OCI-LY1 (cell line): ENCODE results near the gene ZNF598.

ENCODE experiments used
- H2AFZ ChIP-seq: fragments of 200-600 bp; sonication (generic), shearing (Covaris generic); 2 replicates; pipeline ENCODE4 v1.6.0; 2014; ENCODE audit warnings: antibody characterized with exemption, mild to moderate bottlenecking, low read length
- H3F3A ChIP-seq: fragments of 200-600 bp; sonication (generic), shearing (Covaris generic); 2 replicates; pipeline ENCODE4 v1.6.0; 2014; ENCODE audit warnings: mild to moderate bottlenecking, antibody characterized with exemption, low read length, moderate library complexity; ENCODE audit not compliant: insufficient read depth
- H3K27ac ChIP-seq: fragments of 200-600 bp; sonication (generic); 2 replicates; pipeline ENCODE4 v1.5.1; 2014; ENCODE audit warnings: low read length, mixed run types, mild to moderate bottlenecking, low read depth; ENCODE audit not compliant: poor library complexity, severe bottlenecking
- H3K27me3 ChIP-seq: fragments of 200-600 bp; sonication (generic); 2 replicates; pipeline ENCODE4 v1.6.0; 2014; ENCODE audit warnings: antibody characterized with exemption, mild to moderate bottlenecking, low read length, moderate library complexity; ENCODE audit not compliant: insufficient read depth
- H3K36me3 ChIP-seq: fragments of 200-600 bp; sonication (generic); 2 replicates; pipeline ENCODE4 v1.6.1; 2014; ENCODE audit warnings: mild to moderate bottlenecking, antibody characterized with exemption, low read length, moderate library complexity, mixed read lengths; ENCODE audit not compliant: insufficient read depth
- H3K4me1 ChIP-seq: fragments of 200-600 bp; sonication (generic); 2 replicates; pipeline ENCODE4 v1.5.1; 2014; ENCODE audit warnings: mild to moderate bottlenecking, low read length, moderate library complexity; ENCODE audit not compliant: insufficient read depth, severe bottlenecking
- H3K4me2 ChIP-seq: fragments of 200-600 bp; sonication (generic), shearing (Covaris generic); 2 replicates; pipeline ENCODE4 v1.6.1; 2014; ENCODE audit warnings: low read length
- H3K4me3 ChIP-seq: fragments of 200-600 bp; sonication (generic); 2 replicates; pipeline ENCODE4 v1.5.1; 2014; ENCODE audit warnings: low read length, low read depth, mild to moderate bottlenecking, mixed read lengths; ENCODE audit not compliant: poor library complexity, severe bottlenecking
- H3K79me2 ChIP-seq: fragments of 200-600 bp; shearing (Covaris generic); 2 replicates; pipeline ENCODE4 v1.6.1; 2016; ENCODE audit warnings: mixed run types, low read length, mixed read lengths; ENCODE audit not compliant: insufficient read depth
- H3K9ac ChIP-seq: fragments of 200-600 bp; sonication (generic), shearing (Covaris generic); 2 replicates; pipeline ENCODE4 v1.6.1; 2014; ENCODE audit warnings: mild to moderate bottlenecking, low read length, mixed read lengths
- H3K9me2 ChIP-seq: fragments of 200-600 bp; sonication (generic), shearing (Covaris generic); 2 replicates; pipeline ENCODE4 v1.6.1; 2014; ENCODE audit warnings: low read depth, mild to moderate bottlenecking, low read length, mixed read lengths
- H3K9me3 ChIP-seq: fragments of 200-600 bp; shearing (Covaris generic); 2 replicates; pipeline ENCODE4 v1.6.1; 2014; ENCODE audit warnings: low read length, mixed read lengths
- H4K20me1 ChIP-seq: fragments of 200-600 bp; sonication (generic), shearing (Covaris generic); 2 replicates; pipeline ENCODE4 v1.6.0; 2016; ENCODE audit warnings: mild to moderate bottlenecking, low read length; ENCODE audit not compliant: insufficient read depth
- CTCF ChIP-seq: fragments of 200-600 bp; sonication (generic), shearing (Covaris generic); IDR thresholded peaks from 2 replicates; pipeline ENCODE4 v1.5.1; 2017; ENCODE audit warnings: mild to moderate bottlenecking, antibody characterized with exemption, low read length, moderate library complexity, mixed read lengths
- EZH2 ChIP-seq: fragments of 200-600 bp; sonication (generic), shearing (Covaris generic); IDR thresholded peaks from 2 replicates; pipeline ENCODE4 v1.8.0; 2017; ENCODE audit warnings: borderline replicate concordance, mixed run types, mild to moderate bottlenecking, antibody characterized with exemption, low read length, moderate library complexity, mixed read lengths

ZNF598 gene

GRCh38 chr16:2048116-2048543 is 38.5 kb upstream of the ZNF598 start:
- Histone ChIP-seq H3K27me3 (no peaks in the 10 kb centered on the region), H3K4me2 (peak overlapping the region; percentile 94), H3K4me3 (peak overlapping the region; percentile 89), H3K9ac (peak overlapping the region; percentile 79), H4K20me1 (no peaks in the 10 kb centered on the region), H3K4me1 (peaks cover 24% of the 10 kb centered on the region), H3F3A (no peaks in the 10 kb centered on the region), H3K9me3 (no peaks in the 10 kb centered on the region), H3K9me2 (no peaks in the 10 kb centered on the region), H3K79me2 (no peaks in the 10 kb centered on the region), H2AFZ (no peak overlapping the region), H3K36me3 (peaks cover 27% of the 10 kb centered on the region; the same call in 1 of the 2 replicates), H3K27ac (no peak overlapping the region)
- TF ChIP-seq CTCF (no peak), EZH2 (no peak)

- Histone ChIP-seq H3K4me2 (peak within 1 kb of the TSS; percentile 98), H3K27ac (no peak within 1 kb of the TSS), H3K9me3 (no peaks in the 10 kb centered on the region), H3K4me1 (peaks cover 24% of the 10 kb centered on the region), H2AFZ (no peak within 1 kb of the TSS), H3K79me2 (no peaks in the 10 kb centered on the region), H3K4me3 (peak within 1 kb of the TSS; percentile 89), H3K36me3 (peaks cover 22% of the 10 kb centered on the region; the same call in 1 of the 2 replicates), H3F3A (no peaks in the 10 kb centered on the region), H3K27me3 (no peaks in the 10 kb centered on the region), H4K20me1 (no peaks in the 10 kb centered on the region), H3K9me2 (no peaks in the 10 kb centered on the region), H3K9ac (peak within 1 kb of the TSS; percentile 79)
- TF ChIP-seq EZH2: no peak
- no peak for TF ChIP-seq CTCF
Measured at GRCh38 chr16:2047330-2048115, 37.9 kb upstream of the ZNF598 start, which contains the start of the genes NTHL1 and TSC2. TSS of gene NTHL1 (minus strand) at chr16:2047834. CDS start at chr16:2047823, 11 bp downstream. TSS of gene TSC2 (plus strand) at chr16:2047985. CDS start at chr16:2048616, 631 bp downstream.

GRCh38 chr16:2046893-2047329 is 37.3 kb upstream of the ZNF598 start:
- H4K20me1 ChIP-seq: no peaks in the 10 kb centered on the region
- peak overlapping the region; percentile 98 for H3K4me2 ChIP-seq
- no peak overlapping the region for H2AFZ ChIP-seq
- no peaks in the 10 kb centered on the region for H3F3A ChIP-seq
- H3K9ac ChIP-seq: peak overlapping the region; percentile 77
- H3K36me3 ChIP-seq: peaks cover 16% of the 10 kb centered on the region; the same call in 1 of the 2 replicates
- H3K79me2 ChIP-seq: no peaks in the 10 kb centered on the region
- H3K4me1 ChIP-seq: peaks cover 24% of the 10 kb centered on the region
- H3K4me3 ChIP-seq: peak overlapping the region; percentile 89
- H3K27me3 ChIP-seq: no peaks in the 10 kb centered on the region
- no peak overlapping the region for H3K27ac ChIP-seq
- no peaks in the 10 kb centered on the region for H3K9me2 ChIP-seq
- TF ChIP-seq EZH2 (no peak), CTCF (no peak)
- H3K9me3 ChIP-seq: no peaks in the 10 kb centered on the region
